Stimulated activated CD4-positive, alpha-beta T cell treated with anti-CD3 and anti-CD28 coated beads, Interleukin-1b, Interleukin-23, amount 100 ng/mL, for 4 hours (primary cell): ENCODE results near the gene DSCAML1.

Experiments used
- DNase-seq, 2 donors: peaks; one replicate each; pipeline ENCODE4 v3.0.0-alpha.2; 2020; ENCODE audit warnings: low read depth in 2 of 2

DSCAML1 gene

DNA sequence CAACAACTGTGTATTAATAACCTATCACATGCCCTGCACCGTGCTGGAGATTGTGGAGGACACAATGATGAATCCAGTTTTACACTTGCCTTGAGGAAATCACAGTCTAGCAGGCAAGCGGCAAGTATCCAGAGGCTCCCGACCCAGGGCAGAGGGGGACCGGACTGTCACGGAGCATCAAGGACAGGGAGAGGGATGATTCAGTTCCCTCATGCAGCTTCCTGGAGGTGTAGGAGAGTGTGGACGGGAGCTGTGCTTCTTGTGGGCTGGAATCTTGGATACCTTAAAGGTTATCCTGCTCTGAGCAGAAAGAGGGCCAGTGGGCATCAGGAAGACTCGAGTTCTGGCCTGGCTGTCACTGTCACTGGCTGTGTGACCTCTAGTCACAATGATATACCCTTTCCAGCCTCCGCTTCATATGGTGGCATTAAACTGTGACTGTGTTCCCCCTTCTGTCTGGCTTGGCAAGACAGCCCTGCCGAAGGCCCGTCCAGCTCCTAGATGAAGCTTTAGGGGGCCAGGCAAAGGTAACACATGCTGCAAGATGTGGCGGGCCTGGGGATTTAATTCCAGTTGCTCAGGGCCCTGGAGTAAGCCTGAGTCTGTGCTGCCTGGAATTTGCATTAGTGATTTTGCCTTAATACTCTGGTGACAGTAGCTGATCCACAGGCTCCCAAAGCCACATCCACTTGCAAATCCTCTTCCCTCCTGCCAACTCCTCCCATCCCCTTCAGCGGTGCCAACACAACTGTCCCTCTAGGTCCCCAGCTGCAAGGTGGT lies 162.8 kb downstream of the DSCAML1 start:
- no peak for DNase-seq

DNA sequence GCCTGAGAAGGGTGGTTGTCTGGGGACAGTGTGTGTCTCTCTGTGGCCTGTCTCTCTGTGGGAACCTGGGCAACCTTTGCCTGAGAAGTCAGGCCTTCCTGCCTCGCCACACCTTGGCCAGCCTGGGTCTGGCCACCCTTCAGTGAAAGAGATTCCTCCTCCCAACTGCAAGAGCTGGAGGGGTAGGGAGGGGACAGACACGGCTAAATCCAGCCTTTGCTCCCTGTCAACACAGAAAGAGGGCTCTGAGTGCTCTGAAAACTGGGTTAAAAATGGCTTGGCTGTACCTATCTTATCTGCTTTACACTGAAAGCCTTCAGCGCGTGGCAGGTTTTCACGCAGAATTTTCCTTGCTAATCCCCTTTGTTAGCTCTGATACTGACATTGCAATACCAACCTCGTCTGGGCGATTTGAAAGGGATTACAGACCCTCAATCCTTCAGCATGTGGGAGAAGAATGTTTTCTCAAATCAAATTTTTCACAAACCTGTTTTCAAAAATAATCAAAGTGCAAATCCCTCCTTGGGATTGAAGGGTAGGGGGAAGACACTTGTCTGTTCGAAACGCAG lies 163.7 kb downstream of the DSCAML1 start:
- no peak for DNase-seq

DNA sequence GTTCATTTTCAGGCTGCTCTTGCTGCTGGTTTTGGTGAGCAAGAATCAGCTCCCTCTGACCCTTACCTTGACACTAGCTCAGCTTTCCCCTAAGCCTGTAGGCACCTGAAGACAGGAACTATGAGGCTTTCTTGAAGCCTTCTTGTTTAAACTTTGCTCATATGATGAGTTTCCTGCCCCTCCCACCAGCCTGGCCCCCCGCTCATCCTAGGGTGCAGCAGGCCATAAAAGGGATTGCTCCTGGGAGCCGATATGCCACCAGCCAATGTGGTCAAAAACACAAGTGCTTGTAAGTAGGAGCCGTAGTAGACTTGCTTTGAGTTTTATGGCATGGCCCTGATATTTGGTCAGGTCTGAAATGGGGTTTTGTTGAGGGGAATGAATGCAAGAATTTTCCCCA lies 164.7 kb downstream of the DSCAML1 start:
- DNase-seq, result no peak

DNA sequence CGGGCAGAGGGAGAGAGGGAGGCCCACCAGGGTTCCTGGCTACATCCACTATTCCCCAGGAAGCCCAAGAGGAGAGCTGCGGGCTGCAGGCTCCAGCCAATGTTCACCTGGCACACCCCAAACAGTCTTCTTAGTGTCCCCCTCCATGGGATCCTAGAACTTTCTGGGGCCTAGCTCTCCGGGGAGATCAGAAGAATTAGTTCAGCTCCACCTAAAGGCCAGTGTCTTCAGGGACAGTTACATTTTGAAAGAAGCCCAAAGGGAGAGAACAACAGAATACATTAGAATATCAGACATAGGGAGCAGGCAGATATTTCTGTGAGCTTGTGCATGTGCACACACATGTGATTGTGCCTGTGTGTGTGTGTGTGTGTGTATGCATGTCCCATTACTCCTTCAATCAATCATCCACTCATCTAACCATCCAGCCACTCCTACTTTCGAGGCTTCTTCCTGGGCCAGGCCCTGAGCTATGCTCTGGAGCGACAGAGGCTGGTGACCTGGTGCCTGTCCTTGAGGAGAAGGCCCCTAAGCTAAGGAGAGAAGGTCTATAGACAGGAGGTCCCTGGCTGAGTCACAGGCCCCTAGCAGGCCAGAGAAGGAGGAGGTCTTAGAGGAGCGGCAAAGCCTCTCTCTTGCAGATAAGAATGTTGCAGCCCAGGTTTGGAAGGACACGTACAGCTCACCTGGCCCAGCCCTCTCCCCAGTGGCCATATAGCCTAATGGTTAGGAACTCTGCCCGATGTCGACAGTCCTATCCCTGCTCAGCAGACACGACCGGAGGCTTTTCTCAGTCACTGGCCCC lies 165.5 kb downstream of the DSCAML1 start:
- no peak for DNase-seq

DNA sequence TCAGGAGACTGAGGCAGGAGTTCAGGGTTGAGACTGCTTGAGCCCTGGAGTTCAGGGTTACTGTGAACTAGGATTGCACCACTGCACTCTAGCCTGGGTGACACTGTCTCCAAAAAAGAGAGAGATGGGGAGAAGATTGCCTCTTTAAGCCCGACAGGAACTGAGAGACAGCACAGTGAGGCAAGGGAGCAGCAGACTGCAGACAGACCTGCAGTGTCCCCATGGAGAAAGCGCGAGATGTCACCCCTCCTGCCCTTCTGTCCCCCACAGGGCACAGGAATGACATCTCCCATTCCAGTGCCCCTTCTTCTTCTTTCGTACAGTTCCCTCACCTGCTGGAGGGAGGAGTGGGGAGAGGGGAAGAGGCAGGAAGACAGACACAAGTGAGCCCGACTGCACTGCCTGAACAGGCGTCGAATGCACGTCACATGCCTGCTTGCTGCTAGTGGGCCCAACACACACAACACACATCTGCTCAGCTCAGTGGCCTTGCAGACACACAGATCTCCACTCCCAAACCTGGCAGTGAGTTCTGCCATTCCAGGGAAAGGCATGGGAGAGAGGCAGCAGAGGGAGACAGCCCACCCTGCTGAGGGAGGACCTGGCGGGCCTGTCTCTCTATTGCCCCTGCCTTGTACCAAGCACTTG lies 167.0 kb downstream of the DSCAML1 start:
- no peak for DNase-seq

DNA sequence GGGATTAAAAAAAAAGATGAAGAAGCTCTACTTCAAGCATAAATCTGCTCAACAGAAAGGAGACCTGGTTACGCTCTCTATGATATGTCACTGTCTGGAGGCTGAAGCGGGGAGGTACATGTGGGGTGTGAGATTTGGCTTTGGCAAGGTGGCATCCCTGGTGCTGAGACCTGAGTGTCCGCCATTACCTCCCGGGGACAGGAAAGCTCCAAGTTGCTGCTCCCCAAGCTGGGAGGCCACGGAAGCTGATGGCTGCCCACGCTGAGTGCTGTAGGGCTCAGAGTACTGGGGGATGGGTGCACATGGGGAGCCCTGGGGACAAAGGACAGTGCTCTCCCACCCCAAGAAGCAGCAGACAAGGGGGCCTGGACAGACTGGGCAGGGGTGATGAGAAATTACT lies 167.9 kb downstream of the DSCAML1 start:
- no peak for DNase-seq

DNA sequence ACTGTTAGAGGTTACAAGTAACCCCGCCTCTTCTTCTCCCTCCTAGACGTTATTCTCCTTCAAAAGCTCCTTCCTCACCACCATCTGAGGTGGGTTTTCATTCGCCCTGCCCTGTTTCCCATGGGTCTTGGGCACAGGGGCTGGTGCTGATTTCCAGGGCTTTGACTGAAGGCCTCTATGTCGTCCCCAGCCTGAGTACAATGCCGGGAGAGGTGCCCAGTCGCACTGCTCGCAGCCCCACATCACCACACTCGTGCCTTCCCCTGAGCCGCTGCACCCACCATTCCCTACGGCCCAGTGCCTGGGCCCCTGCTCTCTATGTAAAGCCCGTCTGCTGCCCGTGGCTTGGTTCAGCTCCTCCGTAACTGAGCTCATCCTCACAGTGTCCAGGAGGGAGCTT lies 169.8 kb downstream of the DSCAML1 start:
- no peak for DNase-seq

DNA sequence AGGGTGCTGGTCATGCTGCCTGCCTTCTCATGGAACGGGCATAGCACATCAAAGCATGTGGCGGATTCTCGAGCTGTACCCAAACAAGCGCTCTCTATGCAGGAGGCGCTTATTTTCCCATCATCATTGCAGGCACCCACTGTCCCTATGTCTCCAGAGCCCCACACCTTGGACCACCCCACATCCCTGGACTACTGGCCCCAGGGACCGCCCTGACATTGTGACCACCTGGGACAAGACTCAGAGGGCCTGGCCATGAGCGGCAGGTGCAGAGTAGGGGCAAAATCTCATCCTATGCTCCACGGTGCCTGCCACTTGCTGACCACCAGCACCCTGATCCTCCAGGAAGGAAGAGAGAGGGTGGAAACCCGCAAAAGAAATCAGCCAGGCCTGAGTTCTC lies 170.4 kb downstream of the DSCAML1 start:
- DNase-seq, result no peak

DNA sequence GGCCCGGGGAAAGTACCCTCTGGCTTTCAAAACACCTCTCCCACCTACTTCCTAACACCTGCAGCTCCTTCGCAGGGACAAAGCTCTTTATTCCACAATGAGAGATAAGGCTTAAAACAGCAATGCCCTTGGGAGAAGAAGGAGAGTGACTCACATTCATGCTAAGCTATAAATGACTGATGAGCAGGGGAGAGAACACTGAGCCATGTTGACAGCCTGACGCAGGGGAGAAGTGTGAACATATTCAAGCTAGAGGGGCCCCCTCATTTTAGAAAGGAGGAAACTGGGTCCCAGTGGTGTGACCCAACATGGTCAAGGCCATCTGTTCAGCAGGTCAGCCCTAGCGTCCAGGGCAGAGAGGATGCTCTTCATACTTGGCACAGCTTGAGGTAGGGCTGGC lies 171.8 kb downstream of the DSCAML1 start:
- DNase-seq, result no peak

DNA sequence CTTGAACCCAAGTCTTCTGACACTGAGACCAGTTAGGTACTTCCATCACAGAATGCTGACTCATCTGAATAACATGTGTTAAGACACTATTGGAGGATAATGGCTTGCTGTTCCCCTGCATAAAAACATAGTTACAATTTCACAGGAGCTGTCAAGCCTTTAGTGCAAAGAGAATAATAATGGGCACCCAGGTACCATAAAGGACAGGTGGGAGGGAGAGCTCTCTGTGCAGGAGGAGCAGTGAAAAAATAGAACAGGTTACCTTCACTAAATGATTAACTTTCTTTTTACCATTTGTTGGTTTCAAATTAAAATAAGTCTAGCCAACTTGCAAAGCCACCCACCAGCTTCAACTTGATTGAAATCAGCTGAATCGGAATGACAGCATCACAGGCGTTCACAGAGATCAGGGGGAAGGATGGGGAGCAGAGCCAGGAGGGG lies 173.2 kb downstream of the DSCAML1 start:
- no peak for DNase-seq

DNA sequence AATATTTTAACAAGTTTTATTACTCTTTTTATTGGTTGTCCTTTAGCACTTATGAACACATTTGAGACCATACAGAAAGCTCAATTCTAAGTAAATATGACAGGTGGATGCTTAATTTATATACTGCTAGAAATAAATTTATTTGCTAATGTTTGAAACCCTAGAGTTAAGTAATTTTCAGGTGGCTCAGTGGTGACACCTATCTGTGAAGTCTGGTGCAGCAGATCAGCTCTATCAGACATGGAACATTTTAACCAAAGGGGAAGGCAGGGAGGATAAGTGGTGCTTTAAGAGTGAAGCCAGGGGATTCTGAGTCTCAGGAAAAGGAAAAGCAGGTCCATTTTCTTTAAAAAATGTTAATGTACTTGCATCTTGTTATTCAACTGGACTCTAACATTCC lies 175.8 kb downstream of the DSCAML1 start:
- DNase-seq, result no peak

DNA sequence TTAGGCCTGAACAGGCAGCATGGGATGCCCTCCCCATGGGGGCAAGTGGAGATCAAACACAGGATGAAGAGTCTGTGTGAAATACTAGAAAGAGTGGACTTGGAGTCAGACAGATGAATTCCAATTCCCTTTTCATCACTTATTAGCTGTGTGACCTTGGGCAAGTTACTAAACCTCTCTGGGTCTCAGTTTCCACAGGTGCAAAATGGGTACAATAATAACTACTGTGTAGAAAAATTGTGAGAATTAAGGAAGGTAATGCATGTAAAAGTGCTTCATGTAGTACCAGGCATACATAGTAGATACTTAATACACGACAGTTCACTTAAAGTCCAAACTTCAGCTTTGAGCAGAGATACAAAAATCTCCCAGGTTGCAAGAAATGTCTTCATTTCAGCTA lies 176.4 kb downstream of the DSCAML1 start:
- no peak for DNase-seq

DNA sequence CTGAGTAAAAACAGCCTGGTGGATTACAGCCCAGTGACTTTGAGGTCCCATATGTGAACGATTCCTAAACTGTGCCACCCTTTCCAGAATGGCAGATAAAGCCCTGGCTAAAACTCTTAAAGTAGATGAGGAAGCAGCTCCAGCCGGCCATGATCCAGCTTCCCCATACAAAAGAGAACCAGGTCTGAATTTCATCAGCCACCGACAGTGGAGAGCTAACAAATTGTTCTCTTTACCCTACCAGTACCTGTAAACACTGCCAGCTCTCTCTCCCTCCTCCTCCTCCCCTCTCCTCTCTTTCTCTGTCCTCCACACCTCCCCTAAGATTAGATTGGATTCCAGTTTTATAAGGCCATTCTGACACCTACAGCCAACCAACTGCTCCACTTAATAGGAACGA lies 176.9 kb downstream of the DSCAML1 start:
- DNase-seq, result no peak

DNA sequence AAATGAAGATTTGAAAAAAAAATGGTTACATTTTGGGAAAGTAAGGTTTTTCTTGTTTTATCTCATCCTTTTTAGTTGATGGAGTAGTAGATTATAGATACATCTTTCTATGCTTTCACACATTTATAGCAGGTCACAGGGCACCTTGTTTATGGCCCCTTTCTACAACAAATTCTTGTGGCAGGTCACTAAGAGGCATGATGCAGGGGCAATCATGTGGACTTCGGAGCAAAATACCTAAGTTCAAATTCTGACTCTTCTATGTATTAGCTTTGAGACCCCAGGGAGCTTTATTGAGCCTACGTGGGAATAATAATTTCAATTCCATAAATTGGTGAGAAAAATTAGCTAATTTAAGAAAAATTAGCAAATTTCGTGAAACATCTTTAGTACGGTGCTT lies 177.4 kb downstream of the DSCAML1 start:
- no peak for DNase-seq

DNA sequence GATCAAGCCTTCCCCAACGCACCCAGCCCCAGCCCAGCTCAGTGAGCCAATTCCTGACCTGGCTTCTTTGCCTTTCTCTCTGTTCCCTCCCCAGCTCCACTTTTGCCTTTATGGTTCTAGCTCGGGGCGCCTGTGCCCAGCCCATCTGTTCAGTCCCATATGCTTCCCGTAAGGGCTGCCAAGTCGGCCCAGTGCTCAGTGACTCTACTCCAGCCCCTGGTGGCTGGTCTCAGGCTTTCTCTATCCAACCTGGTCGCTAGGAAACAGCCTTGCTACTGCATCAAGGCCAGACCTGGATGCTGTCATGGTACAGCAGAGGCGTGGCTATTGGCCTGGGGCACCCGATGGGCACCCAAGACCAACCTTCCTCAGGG lies 178.0 kb downstream of the DSCAML1 start:
- no peak for DNase-seq

DNA sequence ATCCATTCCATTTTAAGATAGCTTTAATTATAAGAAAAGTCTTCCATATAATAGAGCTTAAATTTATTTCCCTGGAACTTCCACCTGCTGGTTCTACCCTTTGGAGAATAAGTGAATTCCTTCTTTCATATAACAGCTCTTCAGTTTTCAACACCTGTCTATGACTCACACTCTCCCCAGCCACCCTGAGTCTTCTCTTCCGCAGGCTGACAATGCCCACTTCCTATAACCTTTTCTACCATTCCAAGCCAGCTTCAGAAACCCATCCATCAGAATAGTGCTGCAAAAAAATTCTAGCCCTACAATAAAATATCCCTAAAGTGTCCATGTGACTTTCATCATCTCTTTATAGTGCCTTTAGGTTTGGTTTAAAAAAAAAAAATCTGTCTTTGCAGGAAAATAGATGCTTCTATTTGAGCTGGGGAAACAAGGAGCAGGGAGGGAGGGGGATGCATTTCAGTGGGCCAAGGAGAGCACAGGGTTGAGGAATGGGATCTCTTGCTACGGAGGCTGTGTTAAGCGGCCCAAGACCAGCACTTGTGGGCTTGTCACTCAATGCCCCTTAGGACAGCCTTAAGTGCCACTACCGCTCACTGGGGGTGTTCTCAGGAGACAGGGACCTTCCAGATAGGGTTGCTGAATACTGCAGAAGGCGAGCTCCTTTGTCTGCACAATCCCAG lies 178.6 kb downstream of the DSCAML1 start:
- no peak for DNase-seq

DNA sequence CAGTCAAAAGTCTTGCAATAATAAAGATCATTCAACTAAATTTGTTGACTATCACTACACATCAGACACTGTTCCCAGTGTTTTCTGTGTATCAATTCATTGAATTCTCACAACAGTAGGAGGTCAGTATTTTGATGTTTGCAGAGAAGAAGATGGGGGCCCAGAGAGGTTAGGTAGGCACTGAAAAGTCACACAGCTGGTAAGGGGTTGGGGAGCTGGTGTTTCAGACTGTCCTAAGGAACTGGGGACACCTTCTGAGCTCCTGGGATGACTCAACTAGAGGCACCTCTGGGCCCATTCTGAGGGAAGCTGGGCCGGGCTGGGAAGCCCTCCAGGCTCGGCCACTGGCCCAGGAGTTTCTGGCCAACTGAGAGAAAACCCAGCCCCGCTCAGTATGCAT lies 180.0 kb downstream of the DSCAML1 start:
- DNase-seq, result no peak

DNA sequence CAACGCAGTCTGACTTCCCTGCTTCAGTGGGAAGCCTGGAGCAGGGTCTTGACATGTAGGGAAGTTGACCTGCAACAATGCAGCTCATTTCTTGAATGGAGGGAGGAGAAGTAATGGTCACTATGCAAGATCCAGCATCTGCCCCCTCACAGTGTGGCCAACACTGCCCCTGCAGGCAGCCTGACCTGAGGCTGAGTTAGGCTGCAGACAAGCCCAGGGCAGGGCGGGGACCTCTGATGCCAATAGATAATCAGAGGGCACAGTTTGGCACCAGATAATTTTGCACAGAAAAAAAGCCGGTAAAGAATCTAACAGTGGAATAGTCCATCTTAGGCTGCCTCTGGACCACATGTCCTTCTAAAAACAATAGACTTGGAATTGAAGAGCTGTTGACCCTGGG lies 182.3 kb downstream of the DSCAML1 start:
- no peak for DNase-seq

DNA sequence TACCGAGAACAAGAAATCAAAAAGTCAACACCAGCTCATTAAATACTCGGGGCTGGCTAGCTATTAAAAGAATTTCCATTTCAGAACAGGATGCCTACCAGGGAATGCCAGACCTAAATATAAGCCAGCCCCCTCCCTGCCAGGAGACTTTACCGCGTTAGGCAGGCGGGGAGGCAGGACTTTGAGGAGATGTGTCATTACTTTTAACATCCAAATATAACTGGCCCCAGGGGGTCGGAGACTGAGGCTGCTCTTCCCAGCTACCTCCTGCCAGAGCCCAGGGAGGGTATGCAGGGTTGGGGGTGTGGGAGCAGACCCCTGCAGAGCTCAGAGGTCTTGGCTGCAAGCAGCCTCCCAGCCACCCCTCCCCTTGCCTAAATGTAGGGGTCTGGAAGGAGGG lies 183.5 kb downstream of the DSCAML1 start:
- DNase-seq, result no peak

DNA sequence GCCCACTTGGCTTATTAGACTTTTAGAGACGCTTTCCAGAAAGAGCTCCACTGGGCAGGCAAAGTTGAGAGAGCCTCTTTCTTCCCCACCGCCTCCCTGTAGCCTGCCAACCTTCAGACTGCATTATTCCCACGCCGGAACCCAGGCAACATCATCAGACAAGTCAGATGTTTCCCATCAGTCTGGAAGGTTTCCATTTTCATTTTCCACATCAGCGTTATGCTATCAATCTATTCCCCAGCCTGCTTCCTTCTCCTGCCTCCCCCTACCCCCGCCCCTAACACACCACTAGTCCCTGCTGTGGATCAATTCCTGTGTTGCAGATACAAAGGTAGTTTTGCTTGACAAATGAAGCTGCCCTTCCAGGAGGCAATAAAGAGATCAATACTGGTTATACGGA lies 184.8 kb downstream of the DSCAML1 start:
- no peak for DNase-seq

DNA sequence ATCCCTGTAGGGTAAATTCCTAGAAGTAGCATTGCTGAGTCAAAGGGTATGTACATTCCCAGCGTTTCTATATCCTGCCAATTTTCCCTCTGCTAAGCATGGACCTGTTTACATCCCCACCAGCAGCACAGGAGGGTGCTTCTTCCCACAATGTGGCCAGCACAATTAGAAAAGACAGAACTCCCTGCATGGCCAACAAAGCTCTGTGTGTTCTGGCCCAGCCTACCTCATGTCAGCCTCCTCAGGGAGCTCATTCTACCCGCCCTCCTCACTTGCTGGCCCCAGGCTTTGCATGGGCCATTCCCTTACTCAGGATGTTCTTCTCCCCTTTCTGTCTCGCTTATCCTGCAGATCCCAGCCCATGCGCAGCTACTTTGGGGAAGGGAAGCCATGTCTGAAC lies 186.1 kb downstream of the DSCAML1 start:
- DNase-seq, result no peak

DNA sequence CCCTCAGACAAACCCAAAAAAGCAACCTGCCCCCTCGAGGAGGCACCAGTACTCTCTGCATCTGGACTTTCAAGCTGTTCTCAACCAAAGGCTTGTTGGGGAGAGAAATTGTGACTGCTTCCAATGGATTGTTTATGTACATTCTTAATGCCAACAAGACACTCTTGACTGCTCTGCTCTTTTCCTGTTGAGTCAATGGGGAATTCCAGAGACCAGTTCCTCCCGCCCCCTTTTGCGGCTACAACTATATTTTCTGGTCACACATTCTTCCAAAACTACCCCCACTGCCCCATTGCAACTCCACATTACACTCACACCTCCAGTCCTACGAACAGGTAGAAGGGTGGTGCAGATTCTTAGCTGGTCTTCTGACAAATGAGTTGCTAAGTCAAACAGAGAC lies 187.0 kb downstream of the DSCAML1 start:
- no peak for DNase-seq
